Esophagus squamous epithelium (tissue), 5 donors: ENCODE measurements around the gene CRADD. TPM values are rescaled to one million over a fixed set of nuclear protein-coding genes. Genes with fewer than 3 reads are reported as not detected.

Experiments used
- DNase-seq: peaks from one replicate; lab custom pipeline; 2025; lab: John Stamatoyannopoulos, UW
- H3K27ac ChIP-seq, 4 donors: fragments of 200-600 bp; sonication (generic); one replicate each; pipeline ENCODE4 v1.5.1; 2016 to 2019; ENCODE audit warnings: mild to moderate bottlenecking in 1 of 4
- H3K27me3 ChIP-seq, 4 donors: fragments of 200-600 bp; sonication (generic); 1 replicate in 3 of 4; 2 replicates in 1 of 4; pipeline versions ENCODE4 v1.5.1 to v1.6.0; 2017 to 2021; ENCODE audit warnings: antibody characterized with exemption in 1 of 4
- H3K36me3 ChIP-seq, 3 donors: fragments of 200-600 bp; sonication (generic); one replicate each; pipeline ENCODE4 v1.5.1; 2016 to 2019
- H3K4me1 ChIP-seq, 3 donors: fragments of 200-600 bp; sonication (generic); one replicate each; pipeline ENCODE4 v1.5.1; 2017 to 2019
- H3K4me3 ChIP-seq, 4 donors: fragments of 200-600 bp; sonication (generic); 1 replicate in 3 of 4; 2 replicates in 1 of 4; pipeline ENCODE4 v1.5.1; 2016 to 2019; ENCODE audit warnings: mild to moderate bottlenecking in 2 of 4, moderate library complexity in 1 of 4
- H3K9me3 ChIP-seq, 3 donors: fragments of 200-600 bp; sonication (generic); one replicate each; pipeline ENCODE4 v1.5.1; 2016 to 2019
- POLR2A ChIP-seq, 4 donors: fragments of 450-650 bp; IDR thresholded peaks; one replicate each; pipeline ENCODE4 v1.6.1; 2017; ENCODE audit warnings: antibody characterized with exemption in 4 of 4, mild to moderate bottlenecking in 4 of 4, moderate library complexity in 3 of 4
- WGBS, 2 donors: methylation state at CpG; one replicate each; pipeline ENCODE4 v1.1.5; 2018; 5-methylcytosine and 5-hydroxymethylcytosine counted together
- intact Hi-C: fragments of 100-400 bp; cut with DNase I; formaldehyde crosslinking; loops from one replicate; pipeline ENCODE4 v1.15.0; 2022
- total RNA-seq, 4 donors: library from RNA; depleted of rRNA; stranded (reverse); fragments of >200 nt; gene quantifications; one replicate each; pipeline ENCODE4 v1.1.0, GENCODE V29; 2016
- TF ChIP-seq, protein P1 (sequence below), 6 experiments: fragments of 450-650 bp in 4 of 6; fragments of 200-600 bp in 2 of 6; sonication (generic) in 2 of 6; IDR thresholded peaks; one replicate each; pipeline ENCODE4 v1.5.1; 2016 to 2019; ENCODE audit warnings: antibody characterized with exemption in 6 of 6, mild to moderate bottlenecking in 4 of 6, moderate library complexity in 4 of 6
- donor health status: DM: yes; HTN: yes; CAD: no.

The CRADD gene
- total RNA-seq, 4 donors from 2014 or later = 20.2 to 22.9 (median 21.7) TPM

DNA sequence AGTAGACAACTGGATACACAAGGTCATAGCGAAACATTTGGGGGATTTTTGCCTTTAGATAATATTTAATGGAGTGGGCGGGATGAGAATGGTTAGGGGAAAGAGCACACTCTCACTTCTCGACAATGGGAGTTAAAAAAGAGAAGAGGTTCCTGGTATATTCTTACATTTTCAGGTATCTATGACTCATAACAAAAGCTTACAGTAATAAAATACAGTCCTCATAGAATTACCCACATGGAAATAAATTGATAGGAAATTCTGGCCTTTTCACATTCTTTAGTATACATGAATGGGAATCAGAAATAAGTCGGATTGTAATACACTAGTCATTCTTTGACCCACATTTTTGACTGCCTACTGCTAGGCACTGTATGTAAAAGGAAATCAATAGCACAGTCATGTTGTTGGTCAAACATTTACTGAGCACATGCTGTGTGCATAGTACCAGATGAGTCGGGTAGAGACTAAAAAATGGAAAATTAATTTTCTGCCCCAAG lies 8.2 kb upstream of the CRADD start:
- Histone ChIP-seq H3K9me3 (no peaks in the 10 kb centered on the region), H3K4me3 (no peak overlapping the region), H3K36me3 (no peaks in the 10 kb centered on the region), H3K4me1 (peaks cover 0 to under 1% (median 0%) of the 10 kb centered on the region in 3 donors), H3K27ac (no peak overlapping the region), H3K27me3 (peaks cover 0 to 2% (median 0%) of the 10 kb centered on the region in 4 donors)
- no peak for DNase-seq
- intact Hi-C loops = no loop called here
- TF ChIP-seq, protein P1, sequence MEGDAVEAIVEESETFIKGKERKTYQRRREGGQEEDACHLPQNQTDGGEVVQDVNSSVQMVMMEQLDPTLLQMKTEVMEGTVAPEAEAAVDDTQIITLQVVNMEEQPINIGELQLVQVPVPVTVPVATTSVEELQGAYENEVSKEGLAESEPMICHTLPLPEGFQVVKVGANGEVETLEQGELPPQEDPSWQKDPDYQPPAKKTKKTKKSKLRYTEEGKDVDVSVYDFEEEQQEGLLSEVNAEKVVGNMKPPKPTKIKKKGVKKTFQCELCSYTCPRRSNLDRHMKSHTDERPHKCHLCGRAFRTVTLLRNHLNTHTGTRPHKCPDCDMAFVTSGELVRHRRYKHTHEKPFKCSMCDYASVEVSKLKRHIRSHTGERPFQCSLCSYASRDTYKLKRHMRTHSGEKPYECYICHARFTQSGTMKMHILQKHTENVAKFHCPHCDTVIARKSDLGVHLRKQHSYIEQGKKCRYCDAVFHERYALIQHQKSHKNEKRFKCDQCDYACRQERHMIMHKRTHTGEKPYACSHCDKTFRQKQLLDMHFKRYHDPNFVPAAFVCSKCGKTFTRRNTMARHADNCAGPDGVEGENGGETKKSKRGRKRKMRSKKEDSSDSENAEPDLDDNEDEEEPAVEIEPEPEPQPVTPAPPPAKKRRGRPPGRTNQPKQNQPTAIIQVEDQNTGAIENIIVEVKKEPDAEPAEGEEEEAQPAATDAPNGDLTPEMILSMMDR (IDR thresholded peaks at IDR 0.05) = no peak
- no peak for TF ChIP-seq POLR2A (IDR thresholded peaks at IDR 0.05)
- WGBS, 2 donors = 80 to 83% methylated on average over 5 of the region's 5 CpGs

DNA sequence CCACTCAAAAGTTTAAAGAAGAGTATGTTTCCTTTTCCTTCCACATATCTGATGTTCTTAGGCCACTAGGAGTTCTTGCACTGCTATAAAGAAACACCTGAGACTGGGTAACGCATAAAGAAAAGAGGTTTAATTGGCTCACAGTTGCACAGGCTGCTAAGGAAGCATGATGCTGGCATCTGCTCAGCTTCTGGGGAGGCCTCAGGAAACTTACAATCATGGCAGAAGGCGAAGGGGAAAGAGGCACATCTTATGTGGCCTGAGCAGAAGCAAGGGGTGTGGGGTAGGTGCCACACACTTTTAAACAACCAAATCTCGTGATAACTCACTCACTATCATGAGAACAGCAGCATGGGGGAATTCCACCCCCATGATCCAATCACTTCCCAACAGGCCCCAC lies 7.7 kb upstream of the CRADD start:
- H3K9me3 ChIP-seq = no peaks in the 10 kb centered on the region
- intact Hi-C loops = no loop called here

DNA sequence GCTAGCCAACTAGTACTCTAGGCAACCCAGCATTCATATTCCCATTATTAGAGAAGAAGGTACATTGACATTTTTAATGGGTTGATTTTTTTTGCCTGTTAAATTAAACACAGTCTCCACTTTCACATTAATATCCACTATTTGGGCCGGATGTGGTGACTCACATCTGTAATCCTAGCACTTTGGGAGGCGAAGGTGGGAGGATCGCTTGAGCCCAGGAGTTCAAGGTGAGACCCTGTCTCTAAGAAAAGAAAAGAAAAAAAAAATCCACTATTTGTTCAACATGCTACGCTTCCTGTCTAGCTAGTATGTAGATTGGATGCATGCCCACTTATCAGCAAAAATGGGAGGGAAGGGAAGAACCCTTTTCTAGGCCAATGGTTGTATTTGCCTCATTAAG lies 7.1 kb upstream of the CRADD start:
- TF ChIP-seq POLR2A (IDR thresholded peaks at IDR 0.05) = no peak
- TF ChIP-seq, protein P1 (IDR thresholded peaks at IDR 0.05) = no peak
- no peak for DNase-seq
- intact Hi-C loops = loop anchor here (10.0 kb wide), 1 partner anchor 75 kb away; no protein-coding TSS in a partner anchor
- H3K4me3 ChIP-seq = no peak overlapping the region
- no peaks in the 10 kb centered on the region for H3K36me3 ChIP-seq
- no peak overlapping the region for H3K27ac ChIP-seq
- H3K27me3 ChIP-seq = peaks cover 0 to 8% (median 0%) of the 10 kb centered on the region in 4 donors
- no peaks in the 10 kb centered on the region for H3K9me3 ChIP-seq
- no peaks in the 10 kb centered on the region for H3K4me1 ChIP-seq
- WGBS, 2 donors = 60 to 72% methylated on average over 4 of the region's 4 CpGs

More for the DNA sequence above, 7.7 kb upstream of the CRADD start:
- no peak for DNase-seq
- 81 to 92% methylated on average over 3 of the region's 3 CpGs for WGBS, 2 donors
- Histone ChIP-seq H3K27ac (no peak overlapping the region), H3K27me3 (peaks cover 0 to 7% (median 0%) of the 10 kb centered on the region in 4 donors), H3K4me1 (no peaks in the 10 kb centered on the region), H3K36me3 (no peaks in the 10 kb centered on the region), H3K4me3 (no peak overlapping the region)
- TF ChIP-seq, protein P1 (IDR thresholded peaks at IDR 0.05) = no peak
- TF ChIP-seq POLR2A (IDR thresholded peaks at IDR 0.05) = no peak

DNA sequence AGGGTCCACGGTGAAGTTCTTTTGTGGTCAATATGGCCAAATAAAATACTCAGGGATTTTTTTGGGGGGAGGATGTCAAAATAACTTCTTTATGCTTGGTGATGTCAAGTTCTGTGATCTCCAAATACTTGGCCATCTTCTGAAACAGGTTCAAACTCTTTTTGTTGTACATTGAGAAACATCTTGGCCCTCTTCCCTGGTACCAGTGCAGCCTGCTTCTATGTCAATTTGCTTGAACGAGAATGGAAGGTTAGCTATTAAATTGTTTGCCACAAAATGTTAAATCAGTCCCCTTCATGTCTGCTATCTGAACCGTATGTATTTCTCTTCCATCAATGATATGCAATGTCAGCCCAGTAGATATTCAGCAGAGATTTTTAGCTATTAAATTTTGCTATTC lies 6.1 kb upstream of the CRADD start:
- TF ChIP-seq, protein P1 (IDR thresholded peaks at IDR 0.05) = no peak
- no peak for TF ChIP-seq POLR2A (IDR thresholded peaks at IDR 0.05)
- no peaks in the 10 kb centered on the region for H3K9me3 ChIP-seq
- intact Hi-C loops = loop anchor here (10.0 kb wide), 1 partner anchor 76 kb away; no protein-coding TSS in a partner anchor
- no peaks in the 10 kb centered on the region for H3K4me1 ChIP-seq
- 68 to 80% methylated on average over 3 of the region's 3 CpGs for WGBS, 2 donors
- H3K4me3 ChIP-seq = no peak overlapping the region
- peaks cover 0 to 8% (median 0%) of the 10 kb centered on the region in 4 donors for H3K27me3 ChIP-seq
- no peak for DNase-seq
- H3K27ac ChIP-seq = no peak overlapping the region
- H3K36me3 ChIP-seq = no peaks in the 10 kb centered on the region

DNA sequence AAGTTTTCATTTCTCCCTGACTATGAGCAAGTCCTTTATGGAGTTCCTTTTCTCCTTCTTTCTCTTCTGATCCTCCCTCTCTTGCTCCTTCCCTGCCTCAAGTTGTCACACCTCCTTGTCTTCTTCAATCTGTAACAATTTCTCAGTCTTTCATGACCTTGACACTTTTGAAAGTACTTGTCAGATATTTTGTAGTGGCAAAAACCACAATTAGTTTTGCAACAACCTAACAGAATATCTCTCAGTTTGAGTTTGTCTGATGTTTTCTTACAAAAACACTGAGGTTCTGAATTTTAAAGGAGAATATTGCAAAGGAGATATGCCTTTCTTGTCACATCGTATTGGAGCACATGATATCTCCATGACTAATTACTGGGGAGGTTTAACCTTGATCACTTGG lies 4.1 kb upstream of the CRADD start:
- intact Hi-C loops = loop anchor here (10.0 kb wide), 1 partner anchor 78 kb away; no protein-coding TSS in a partner anchor
- Histone ChIP-seq H3K4me1 (peaks cover 3 to 13% (median 4%) of the 10 kb centered on the region in 3 donors), H3K36me3 (no peaks in the 10 kb centered on the region), H3K27ac (no peak overlapping the region), H3K27me3 (peaks cover 0 to 8% (median 0%) of the 10 kb centered on the region in 4 donors), H3K4me3 (no peak overlapping the region), H3K9me3 (no peaks in the 10 kb centered on the region)
- TF ChIP-seq POLR2A (IDR thresholded peaks at IDR 0.05) = no peak
- TF ChIP-seq, protein P1 (IDR thresholded peaks at IDR 0.05) = no peak
- DNase-seq = no peak
- WGBS, 2 donors = 33 to 36% methylated on average over 1 of the region's 1 CpG
